Ammon's horn (tissue), 1 donor: Measurements from ENCODE around the gene TXNDC8.
"Not testable (repeated sequence)": the region's sequence is repeated elsewhere in the genome, so short reads cannot be mapped to it uniquely, and the experiment has no call there.

ENCODE experiments used
- DNase-seq: peaks from one replicate; pipeline ENCODE4 v3.0.0-alpha.2; 2016; ENCODE audit warnings: low spot score

Gene TXNDC8

GRCh38 chr9:110327716-110328115 is 9.9 kb downstream of the TXNDC8 start:
- no peak for DNase-seq

GRCh38 chr9:110323818-110324217 is 13.8 kb downstream of the TXNDC8 start:
- DNase-seq, result no peak

DNA sequence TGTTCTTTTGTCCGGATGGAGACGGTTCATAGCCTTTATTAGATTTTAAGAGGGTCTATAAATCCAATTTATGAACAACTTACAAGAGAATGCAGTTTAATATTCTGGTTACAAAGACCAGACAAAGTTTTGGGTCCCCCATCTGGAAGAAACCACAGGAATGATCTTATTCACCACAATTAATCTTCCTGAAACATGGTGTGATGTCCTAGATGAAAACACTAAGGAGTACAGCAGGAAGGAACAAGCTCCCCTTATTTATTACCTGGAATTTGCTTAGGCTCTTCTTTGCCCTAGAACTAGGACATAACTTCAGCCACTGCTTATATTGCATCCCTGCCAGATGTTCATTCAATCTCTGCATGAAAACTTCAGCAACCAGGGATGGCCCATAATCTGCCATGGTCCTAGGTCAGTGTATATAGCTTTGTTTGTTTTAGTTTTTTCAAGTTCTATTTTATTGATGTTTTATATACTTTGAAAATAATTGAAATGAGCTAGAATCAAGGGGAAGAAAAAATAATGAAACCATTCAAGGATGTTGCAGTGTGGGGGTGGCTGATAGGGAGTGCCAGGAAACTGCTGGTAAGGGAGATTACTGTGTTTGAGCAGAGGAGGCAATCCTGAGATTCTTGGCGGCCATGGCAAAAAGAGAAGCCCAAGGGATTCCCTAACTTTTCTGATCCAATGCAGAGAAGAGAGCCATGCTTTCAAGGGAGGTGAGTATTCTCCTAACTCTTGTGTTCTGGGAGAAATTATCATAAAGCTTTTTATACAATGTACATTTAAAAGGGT is 16.8 kb downstream of the TXNDC8 start:
- no peak for DNase-seq

DNA sequence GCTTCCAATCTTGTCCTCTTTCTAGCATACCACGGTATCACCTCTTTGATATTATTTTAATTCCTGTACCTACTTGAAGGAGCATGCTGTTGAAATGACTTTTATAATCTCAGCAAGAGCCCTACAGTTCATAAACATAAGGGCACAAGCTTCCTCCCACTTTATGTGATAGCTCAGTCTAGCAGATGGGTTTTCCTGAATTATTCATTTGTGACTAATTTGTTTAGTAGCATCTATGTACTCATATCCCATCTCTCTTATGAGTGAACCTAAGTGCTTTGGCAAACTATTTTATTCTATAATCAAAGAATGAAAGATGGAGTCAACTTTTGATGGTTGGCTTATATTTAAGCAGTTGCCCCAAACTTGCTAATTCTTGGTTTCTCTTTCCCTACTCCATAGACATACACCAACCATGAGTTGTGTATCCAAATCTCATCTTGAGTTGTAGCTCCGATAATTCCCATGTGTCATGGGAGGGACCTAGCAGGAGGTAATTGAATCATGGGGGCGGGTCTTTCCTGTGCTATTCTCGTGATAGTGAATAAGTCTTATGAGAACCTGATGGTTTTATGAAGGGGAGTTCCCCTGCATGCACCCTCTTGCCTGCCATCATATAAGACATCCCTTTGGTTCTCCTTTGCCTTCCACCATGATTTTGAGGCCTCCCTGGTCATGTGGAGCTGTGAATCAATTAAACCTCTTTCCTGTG is 17.7 kb downstream of the TXNDC8 start:
- DNase-seq, result peak; percentile 30

DNA sequence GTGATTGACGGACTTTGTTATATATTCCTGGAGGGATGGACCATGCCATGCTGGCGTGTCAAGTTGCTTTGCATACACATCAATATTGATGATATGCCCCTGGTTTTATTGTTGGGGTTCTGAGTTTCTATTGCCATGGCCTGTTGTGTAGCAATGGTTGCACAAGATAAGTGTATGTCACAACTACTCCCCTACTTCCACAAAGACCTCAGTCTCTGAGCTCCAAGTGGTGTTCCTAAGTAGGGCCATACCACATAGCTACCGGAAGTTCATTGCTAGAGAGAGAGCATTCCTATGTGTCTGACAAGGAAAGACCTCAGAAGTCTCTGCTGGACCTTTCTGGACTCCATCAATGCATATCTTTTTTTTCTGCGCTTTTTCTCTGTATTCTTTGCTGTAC is 19.8 kb downstream of the TXNDC8 start:
- no peak for DNase-seq

- DNase-seq, result no peak
Measured at GRCh38 chr9:110316261-110317075, 21.2 kb downstream of the TXNDC8 start.

DNA sequence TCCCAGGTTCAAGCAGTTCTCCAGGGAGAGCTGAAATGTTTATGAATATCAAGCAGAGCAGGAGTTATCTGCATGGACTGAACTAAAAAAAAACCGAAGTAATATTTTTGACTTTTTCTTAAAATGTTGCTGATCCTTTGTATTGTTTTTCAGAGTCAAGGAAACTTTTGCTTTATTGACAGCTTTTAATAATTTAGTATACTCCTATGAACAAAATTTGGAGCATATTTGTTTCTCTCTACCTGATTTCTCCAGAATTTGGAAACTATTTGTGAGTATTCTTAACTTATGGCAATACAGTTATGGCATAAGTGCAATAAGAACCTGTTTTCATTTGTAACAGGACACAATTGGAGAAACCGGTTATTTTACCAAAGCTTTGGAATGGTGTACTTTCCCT is 25.7 kb downstream of the TXNDC8 start:
- not testable (repeated sequence) for DNase-seq

GRCh38 chr9:110309681-110310080 is 28.0 kb downstream of the TXNDC8 start:
- no peak for DNase-seq

DNA sequence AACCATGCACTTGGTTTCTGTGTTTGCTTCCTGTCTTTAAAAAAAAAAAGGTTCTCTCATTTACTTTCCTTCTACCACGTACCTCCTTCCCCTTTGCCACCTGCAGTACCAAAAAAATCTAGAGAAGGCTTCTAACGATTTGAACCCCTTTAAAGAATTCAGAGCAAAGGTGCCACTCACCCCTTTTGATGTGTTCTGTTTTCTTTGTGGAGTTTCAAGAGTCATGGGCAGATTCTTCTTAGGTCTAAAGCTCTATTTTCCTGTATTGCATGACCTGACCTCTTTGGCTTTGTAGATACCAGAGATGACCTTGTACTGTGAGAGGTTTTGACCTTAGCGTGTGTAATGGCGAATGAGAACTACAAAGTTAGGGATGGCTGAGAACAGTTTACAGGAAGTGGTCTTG is 29.0 kb downstream of the TXNDC8 start:
- DNase-seq, result no peak

GRCh38 chr9:110307191-110307590 is 30.5 kb downstream of the TXNDC8 start:
- DNase-seq, result no peak

DNA sequence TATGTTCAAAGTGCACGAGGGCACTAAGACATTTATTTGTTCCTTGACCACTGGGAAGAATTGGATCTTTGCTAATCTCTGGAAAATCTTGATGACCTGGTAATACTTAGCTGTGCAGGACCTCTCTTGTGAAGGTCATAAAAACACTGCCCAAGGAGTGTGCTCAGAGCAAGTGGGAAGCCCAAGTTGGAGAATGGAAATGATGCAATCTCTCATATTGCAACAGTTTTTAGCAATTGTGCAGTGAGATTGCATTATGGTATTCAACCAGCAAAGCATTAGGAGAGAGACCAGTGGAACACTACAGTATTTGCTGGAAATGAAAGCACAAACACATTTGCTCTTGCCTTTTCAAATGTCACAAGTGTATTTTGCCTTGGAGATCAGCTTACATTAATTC is 34.5 kb downstream of the TXNDC8 start:
- DNase-seq, result no peak

- DNase-seq, result no peak
Measured at GRCh38 chr9:110298043-110298605, 39.5 kb downstream of the TXNDC8 start.

- DNase-seq, result no peak
Measured at GRCh38 chr9:110293248-110293647, 44.4 kb downstream of the TXNDC8 start.

GRCh38 chr9:110291921-110292557 is 45.6 kb downstream of the TXNDC8 start:
- no peak for DNase-seq

DNA sequence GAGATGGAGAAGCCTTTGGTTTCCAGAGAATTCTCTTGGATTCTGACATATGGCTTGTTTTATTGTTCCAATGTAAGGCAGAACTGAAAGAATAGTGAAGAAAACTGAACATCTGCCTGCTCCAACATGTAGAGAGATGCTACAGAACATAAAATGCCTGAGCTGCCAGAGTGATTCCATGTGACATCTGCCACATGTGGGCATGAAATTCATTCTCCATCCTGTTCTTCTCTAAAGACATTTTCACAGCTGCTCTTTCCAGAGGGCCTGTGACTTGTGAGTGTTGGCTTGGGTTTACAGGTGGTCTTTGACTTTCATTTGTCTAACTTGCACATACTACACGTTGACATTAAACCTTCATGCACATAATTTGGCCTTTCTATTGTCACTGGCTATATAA is 47.7 kb downstream of the TXNDC8 start:
- no peak for DNase-seq

GRCh38 chr9:110288503-110288902 is 49.2 kb downstream of the TXNDC8 start:
- DNase-seq, result no peak

DNA sequence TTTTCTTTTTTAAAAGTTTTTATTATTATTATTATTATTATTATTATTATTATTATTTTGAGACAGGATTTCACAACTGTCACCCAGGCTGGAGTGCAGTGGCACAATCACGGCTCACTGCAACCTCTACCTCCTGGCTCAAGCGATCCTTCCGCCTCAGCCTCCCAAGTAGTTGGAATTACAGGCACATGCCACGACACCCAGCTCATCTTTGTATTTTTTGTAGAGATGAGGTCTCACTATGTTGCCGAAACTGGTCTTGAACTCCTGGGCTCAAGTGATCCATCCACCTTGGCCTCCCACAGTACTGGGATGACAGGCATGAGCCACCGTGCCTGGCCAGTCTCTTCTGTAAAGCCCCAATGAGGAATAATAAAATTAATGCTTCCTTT is 50.4 kb downstream of the TXNDC8 start:
- DNase-seq, result no peak

DNA sequence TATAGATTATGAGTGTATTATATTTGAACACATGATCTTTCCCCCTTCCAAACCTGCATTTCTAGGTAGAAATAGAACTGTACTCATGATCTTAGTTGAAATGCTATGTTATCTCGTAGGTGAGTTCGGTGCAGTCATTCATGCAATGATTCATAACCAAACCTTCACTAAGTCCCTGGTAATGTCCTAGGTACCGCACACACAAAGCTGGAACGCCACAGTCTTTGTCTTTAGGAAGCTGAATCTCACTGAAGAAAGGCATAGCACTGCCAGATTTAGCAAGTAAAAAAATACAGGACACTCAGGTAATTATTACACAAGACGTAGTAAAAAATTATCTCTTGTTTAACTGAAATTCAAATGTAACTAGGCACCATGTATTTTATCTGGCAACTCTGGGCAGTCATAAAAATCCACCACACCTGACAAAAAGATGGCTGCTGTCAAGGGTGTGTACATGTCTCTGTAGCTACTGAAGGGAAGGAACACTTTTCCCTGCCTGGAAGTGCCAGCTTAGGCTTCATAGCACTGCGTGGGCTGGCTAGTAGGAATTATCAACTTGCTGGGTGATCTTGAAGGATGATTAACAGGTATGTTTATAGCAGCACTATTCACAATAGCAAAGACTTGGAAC is 53.3 kb downstream of the TXNDC8 start:
- DNase-seq, result no peak

- no peak for DNase-seq
Measured at GRCh38 chr9:110283751-110284150, 53.9 kb downstream of the TXNDC8 start.

GRCh38 chr9:110282739-110283081 is 55.0 kb downstream of the TXNDC8 start:
- no peak for DNase-seq

- peak; percentile 18 for DNase-seq
Measured at GRCh38 chr9:110282018-110282738, 55.5 kb downstream of the TXNDC8 start.
